ENCODE results near the gene MYOT.

Gene MYOT

GRCh38 chr5:137867664-137868063, at the start of gene MYOT:
Gene MYOT (plus strand): TSS chr5:137867860. CDS start chr5:137870652, 2,792 bp downstream.
- no peak for DNase-seq (ENCODE audit: low read depth)
- no peak within 1 kb of the TSS for H3K4me3 ChIP-seq (ENCODE audit: low read length)
- TF ChIP-seq CTCF (IDR thresholded peaks at IDR 0.05; ENCODE audit: insufficient read depth, low read depth, low read length, missing control alignments) = no peak

- H3K4me3 ChIP-seq (ENCODE audit: low read length) = no peak overlapping the region
- DNase-seq (ENCODE audit: low read depth) = peak; percentile 19
- no peak for TF ChIP-seq CTCF (IDR thresholded peaks at IDR 0.05; ENCODE audit: insufficient read depth, low read depth, low read length, missing control alignments)
Measured at GRCh38 chr5:137819766-137820165, 47.9 kb upstream of the MYOT start.

- DNase-seq (ENCODE audit: low read depth) = peak; percentile 58
- TF ChIP-seq CTCF (IDR thresholded peaks at IDR 0.05; ENCODE audit: insufficient read depth, low read depth, low read length, missing control alignments) = peak; percentile 63
- H3K4me3 ChIP-seq (ENCODE audit: low read length) = no peak overlapping the region
Measured at GRCh38 chr5:137822158-137822764, 45.4 kb upstream of the MYOT start.

GRCh38 chr5:137822984-137823383, 44.7 kb upstream of the MYOT start:
- no peak for DNase-seq (ENCODE audit: low read depth)
- no peak for TF ChIP-seq CTCF (IDR thresholded peaks at IDR 0.05; ENCODE audit: insufficient read depth, low read depth, low read length, missing control alignments)
- H3K4me3 ChIP-seq (ENCODE audit: low read length) = no peak overlapping the region

- DNase-seq (ENCODE audit: low read depth) = peak; percentile 56
- H3K4me3 ChIP-seq (ENCODE audit: low read length) = no peak overlapping the region
- TF ChIP-seq CTCF (IDR thresholded peaks at IDR 0.05; ENCODE audit: insufficient read depth, low read depth, low read length, missing control alignments) = no peak
Measured at GRCh38 chr5:137825165-137825564, 42.5 kb upstream of the MYOT start.

GRCh38 chr5:137826067-137826466, 41.6 kb upstream of the MYOT start:
- DNase-seq (ENCODE audit: low read depth) = no peak
- H3K4me3 ChIP-seq (ENCODE audit: low read length) = no peak overlapping the region
- no peak for TF ChIP-seq CTCF (IDR thresholded peaks at IDR 0.05; ENCODE audit: insufficient read depth, low read depth, low read length, missing control alignments)

- H3K4me3 ChIP-seq (ENCODE audit: low read length) = no peak overlapping the region
- no peak for DNase-seq (ENCODE audit: low read depth)
- TF ChIP-seq CTCF (IDR thresholded peaks at IDR 0.05; ENCODE audit: insufficient read depth, low read depth, low read length, missing control alignments) = no peak
Measured at GRCh38 chr5:137828180-137828579, 39.5 kb upstream of the MYOT start.
